Activated naive CD8-positive, alpha-beta T cell (primary cell): ENCODE measurements around the gene CPHXL2.

ENCODE experiments used
- H3K27ac Mint-ChIP-seq: one replicate; pipeline ENCODE4 v1.8.0; 2021; ENCODE audit warnings: mixed read lengths
- H3K27me3 Mint-ChIP-seq: one replicate; pipeline ENCODE4 v1.8.0; 2021; ENCODE audit warnings: mixed read lengths
- H3K36me3 Mint-ChIP-seq: one replicate; pipeline ENCODE4 v1.8.0; 2021; ENCODE audit warnings: mixed read lengths
- H3K4me1 Mint-ChIP-seq: one replicate; pipeline ENCODE4 v1.8.0; 2021; ENCODE audit warnings: low read depth, mixed read lengths
- H3K4me3 Mint-ChIP-seq: one replicate; pipeline ENCODE4 v1.8.0; 2021; ENCODE audit warnings: mild to moderate bottlenecking, mixed read lengths
- H3K9me3 Mint-ChIP-seq: one replicate; pipeline ENCODE4 v1.8.0; 2021; ENCODE audit warnings: low read depth, mixed read lengths

CPHXL2 gene

DNA sequence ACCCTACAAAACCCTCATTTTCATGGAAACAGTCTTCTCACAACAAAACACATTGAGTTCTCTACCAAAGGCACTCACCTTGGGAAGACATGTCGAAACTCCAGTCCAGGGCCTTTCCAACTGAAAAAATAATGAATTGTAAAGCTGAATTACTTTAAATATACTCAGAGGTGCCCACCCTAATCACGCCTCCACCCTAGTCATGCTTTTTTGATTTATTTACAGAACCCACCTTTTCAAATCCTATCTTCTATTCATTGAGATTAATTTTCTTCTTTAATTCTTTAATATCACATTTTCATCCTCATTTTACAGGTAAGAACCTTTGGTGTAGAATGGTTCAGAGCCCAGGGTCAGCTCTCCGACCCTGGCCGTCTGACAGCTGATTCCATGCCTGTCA is at the start of gene CPHXL2:
Gene CPHXL2 (minus strand): TSS at position 101 of the 400 bp plus-strand sequence. CDS start 10 bp downstream, at position 91.
- Mint-ChIP-seq H3K4me1 (no peaks in the 10 kb centered on the region), H3K27ac (no peak within 1 kb of the TSS), H3K27me3 (no peaks in the 10 kb centered on the region), H3K4me3 (no peak within 1 kb of the TSS), H3K36me3 (peaks cover under 1% of the 10 kb centered on the region), H3K9me3 (no peaks in the 10 kb centered on the region)

GRCh38 chr16:75726390-75726789 is 49.6 kb upstream of the CPHXL2 start, which contains the start of gene CPHXL:
Gene CPHXL, minus strand, starts transcription at chr16:75726490. Its CDS starts 48 bp downstream, at chr16:75726442.
- Mint-ChIP-seq H3K27me3 (peaks cover 1% of the 10 kb centered on the region), H3K4me3 (no peak within 1 kb of the TSS), H3K9me3 (peaks cover 7% of the 10 kb centered on the region), H3K27ac (no peak within 1 kb of the TSS), H3K36me3 (no peaks in the 10 kb centered on the region), H3K4me1 (no peaks in the 10 kb centered on the region)

GRCh38 chr16:75718452-75718851 is 41.6 kb upstream of the CPHXL2 start:
- Mint-ChIP-seq H3K36me3 (peaks cover 3% of the 10 kb centered on the region), H3K27ac (no peak overlapping the region), H3K4me3 (no peak overlapping the region), H3K9me3 (peaks cover 7% of the 10 kb centered on the region), H3K4me1 (no peaks in the 10 kb centered on the region), H3K27me3 (peaks cover 15% of the 10 kb centered on the region)

DNA sequence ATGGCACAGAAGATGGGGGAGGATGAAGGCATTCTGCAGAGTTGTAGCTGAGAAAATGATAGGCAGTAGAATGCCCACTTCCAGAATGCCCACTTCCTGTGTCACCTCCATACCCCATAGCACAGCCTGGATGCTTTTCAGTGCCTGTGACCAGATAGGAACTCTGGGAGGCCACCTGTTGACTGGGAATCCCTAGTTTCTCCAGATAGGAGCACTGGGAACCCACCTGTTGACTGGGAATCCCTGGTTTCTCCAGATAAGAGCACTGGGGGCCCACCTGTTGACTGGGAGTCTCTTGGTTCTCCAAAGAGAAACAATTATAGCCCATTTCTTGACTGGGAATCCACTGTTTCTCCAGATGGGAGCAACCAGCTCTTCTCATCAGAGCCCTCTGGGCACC is 37.9 kb upstream of the CPHXL2 start:
- Mint-ChIP-seq H3K27me3 (peaks cover 10% of the 10 kb centered on the region), H3K4me3 (no peak overlapping the region), H3K4me1 (no peaks in the 10 kb centered on the region)

DNA sequence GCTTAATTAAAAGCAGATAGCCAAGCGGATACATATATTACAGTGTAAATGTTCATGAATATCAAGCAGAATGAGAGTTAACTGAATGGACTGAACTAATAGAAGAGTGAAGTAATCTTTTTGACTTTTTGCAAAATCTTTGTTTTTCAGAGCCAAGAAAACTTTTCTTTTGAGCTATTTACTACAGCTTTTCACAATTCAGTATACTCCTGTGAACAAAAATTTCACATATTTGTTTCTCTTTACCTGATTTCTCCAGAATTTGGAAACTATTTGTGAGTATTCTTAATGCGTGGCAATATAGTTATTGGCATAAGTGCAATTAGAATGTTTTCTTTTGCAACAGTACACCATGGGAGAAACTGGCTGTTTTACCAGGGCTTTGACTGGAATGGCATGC is 33.5 kb upstream of the CPHXL2 start:
- peaks cover 8% of the 10 kb centered on the region for H3K36me3 Mint-ChIP-seq
- H3K9me3 Mint-ChIP-seq = peaks cover 4% of the 10 kb centered on the region
- peaks cover 3% of the 10 kb centered on the region for H3K27me3 Mint-ChIP-seq
- H3K27ac Mint-ChIP-seq = no peak overlapping the region
- no peaks in the 10 kb centered on the region for H3K4me1 Mint-ChIP-seq
- H3K4me3 Mint-ChIP-seq = no peak overlapping the region

More for the DNA sequence above, 37.9 kb upstream of the CPHXL2 start:
- H3K27ac Mint-ChIP-seq = no peak overlapping the region
- H3K9me3 Mint-ChIP-seq = peaks cover 4% of the 10 kb centered on the region
- H3K36me3 Mint-ChIP-seq = peaks cover 5% of the 10 kb centered on the region

- no peak overlapping the region for H3K4me3 Mint-ChIP-seq
These were observed 26.5 kb upstream of the CPHXL2 start for GRCh38 chr16:75703306-75703705.

GRCh38 chr16:75702242-75702641 is 25.4 kb upstream of the CPHXL2 start:
- no peaks in the 10 kb centered on the region for H3K4me1 Mint-ChIP-seq
- H3K4me3 Mint-ChIP-seq = no peak overlapping the region
- H3K9me3 Mint-ChIP-seq = no peaks in the 10 kb centered on the region
- no peaks in the 10 kb centered on the region for H3K27me3 Mint-ChIP-seq
- H3K36me3 Mint-ChIP-seq = no peaks in the 10 kb centered on the region
- no peak overlapping the region for H3K27ac Mint-ChIP-seq

More at GRCh38 chr16:75703306-75703705, 26.5 kb upstream of the CPHXL2 start:
- Mint-ChIP-seq H3K27ac (no peak overlapping the region), H3K36me3 (no peaks in the 10 kb centered on the region), H3K27me3 (no peaks in the 10 kb centered on the region), H3K9me3 (no peaks in the 10 kb centered on the region), H3K4me1 (no peaks in the 10 kb centered on the region)

- H3K9me3 Mint-ChIP-seq = no peaks in the 10 kb centered on the region
- no peaks in the 10 kb centered on the region for H3K4me1 Mint-ChIP-seq
- no peak within 1 kb of the TSS for H3K27ac Mint-ChIP-seq
- H3K27me3 Mint-ChIP-seq = no peaks in the 10 kb centered on the region
- H3K36me3 Mint-ChIP-seq = no peaks in the 10 kb centered on the region
- H3K4me3 Mint-ChIP-seq = no peak within 1 kb of the TSS
These were observed 24.6 kb upstream of the CPHXL2 start, which contains the start of gene DUXB for GRCh38 chr16:75701361-75701760. Gene DUXB, minus strand, starts transcription at chr16:75701461. Its CDS starts 43 bp downstream, at chr16:75701418.

- Mint-ChIP-seq H3K4me1 (no peaks in the 10 kb centered on the region), H3K27me3 (no peaks in the 10 kb centered on the region)
These were observed 20.8 kb upstream of the CPHXL2 start for GRCh38 chr16:75697571-75697970.

DNA sequence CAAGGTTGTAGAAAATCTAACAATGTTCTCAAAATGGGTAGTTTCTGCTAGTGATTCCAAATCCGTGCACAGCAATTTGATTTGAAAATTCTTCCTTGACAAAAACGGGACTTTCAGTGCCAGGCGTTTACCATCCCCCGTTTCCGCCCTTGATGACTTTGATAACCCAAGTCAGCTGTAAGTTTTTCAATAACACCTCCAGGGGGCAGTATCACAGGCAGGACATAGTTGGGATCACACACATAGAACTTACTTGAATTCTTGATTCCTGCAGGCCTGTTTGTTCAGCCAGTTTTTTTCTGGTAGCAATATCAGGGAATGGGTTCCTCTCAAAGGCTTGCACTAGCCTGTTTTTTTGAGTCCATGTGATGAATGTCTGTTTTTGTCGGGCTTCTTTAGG is 18.9 kb upstream of the CPHXL2 start:
- Mint-ChIP-seq H3K9me3 (no peaks in the 10 kb centered on the region), H3K4me3 (no peak overlapping the region), H3K36me3 (peaks cover 3% of the 10 kb centered on the region), H3K4me1 (no peaks in the 10 kb centered on the region), H3K27ac (no peak overlapping the region), H3K27me3 (no peaks in the 10 kb centered on the region)

More at GRCh38 chr16:75697571-75697970, 20.8 kb upstream of the CPHXL2 start:
- H3K9me3 Mint-ChIP-seq = no peaks in the 10 kb centered on the region
- no peak overlapping the region for H3K27ac Mint-ChIP-seq
- no peak overlapping the region for H3K4me3 Mint-ChIP-seq
- peaks cover 3% of the 10 kb centered on the region for H3K36me3 Mint-ChIP-seq

DNA sequence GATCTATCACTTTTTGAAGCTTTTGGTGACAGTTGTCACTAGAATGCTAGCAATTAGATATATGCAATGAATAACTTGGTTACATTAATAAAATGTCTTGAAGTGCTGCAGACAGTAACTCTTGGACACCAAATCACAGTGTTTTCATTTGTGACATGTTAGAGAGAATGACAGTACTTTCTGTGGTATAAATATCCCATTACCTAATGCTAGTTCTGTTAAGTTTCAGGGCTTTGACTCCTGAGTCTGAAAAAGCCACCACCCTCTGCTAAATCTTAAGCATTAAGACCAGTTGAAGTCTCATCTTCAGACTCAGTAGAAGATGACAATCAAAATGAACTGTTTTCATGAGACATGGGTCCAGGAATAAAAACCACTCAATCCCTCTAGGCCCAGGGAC is 10.6 kb upstream of the CPHXL2 start:
- Mint-ChIP-seq H3K36me3 (peaks cover 6% of the 10 kb centered on the region), H3K4me3 (no peak overlapping the region), H3K4me1 (no peaks in the 10 kb centered on the region), H3K9me3 (no peaks in the 10 kb centered on the region), H3K27me3 (no peaks in the 10 kb centered on the region), H3K27ac (no peak overlapping the region)

GRCh38 chr16:75682308-75682707 is 5.5 kb upstream of the CPHXL2 start:
- Mint-ChIP-seq H3K4me1 (no peaks in the 10 kb centered on the region), H3K27me3 (no peaks in the 10 kb centered on the region), H3K4me3 (no peak overlapping the region), H3K27ac (no peak overlapping the region), H3K36me3 (peaks cover 6% of the 10 kb centered on the region), H3K9me3 (no peaks in the 10 kb centered on the region)

DNA sequence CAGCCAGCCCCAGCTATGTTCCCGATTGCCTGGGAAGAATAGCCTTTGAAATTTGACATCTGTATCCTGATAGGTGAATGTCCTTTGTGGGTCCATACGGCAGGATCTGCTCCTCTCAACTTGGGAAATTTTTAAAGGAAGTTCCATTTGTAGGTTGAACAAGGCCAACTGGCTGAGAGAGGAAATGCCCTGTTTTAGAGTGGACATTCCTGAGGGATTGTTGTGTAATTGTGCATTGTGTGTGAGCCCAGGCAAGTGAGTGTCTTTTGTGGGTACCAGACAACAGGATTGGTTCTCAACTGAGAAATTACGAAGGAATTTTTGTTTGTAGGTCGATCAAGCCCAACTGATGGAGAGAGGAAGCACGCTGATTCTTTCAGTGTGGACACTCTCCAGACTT is 2.6 kb upstream of the CPHXL2 start:
- Mint-ChIP-seq H3K36me3 (peaks cover 4% of the 10 kb centered on the region), H3K27ac (no peak overlapping the region), H3K9me3 (no peaks in the 10 kb centered on the region), H3K4me1 (no peaks in the 10 kb centered on the region), H3K4me3 (no peak overlapping the region), H3K27me3 (no peaks in the 10 kb centered on the region)

DNA sequence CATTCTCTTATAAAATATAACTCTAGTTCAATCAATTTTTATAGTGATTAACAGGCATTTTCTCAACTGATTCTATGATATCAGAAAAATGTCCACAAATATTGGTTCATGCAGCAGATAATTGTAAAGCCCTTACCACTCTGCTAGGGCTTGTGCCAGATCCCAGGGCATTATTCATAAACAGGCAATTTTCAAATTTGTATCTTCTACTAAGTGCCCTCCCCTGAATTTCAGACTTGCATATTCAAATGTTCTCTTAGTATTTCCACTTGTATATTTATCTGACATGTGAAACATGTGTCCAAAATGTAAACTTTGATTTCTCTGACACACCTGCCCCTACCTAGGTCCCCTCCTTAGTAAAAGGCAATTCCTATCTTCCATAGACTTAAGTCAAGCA is 9.3 kb downstream of the CPHXL2 start:
- no peaks in the 10 kb centered on the region for H3K4me1 Mint-ChIP-seq
- no peaks in the 10 kb centered on the region for H3K36me3 Mint-ChIP-seq
- H3K27me3 Mint-ChIP-seq = no peaks in the 10 kb centered on the region
- H3K27ac Mint-ChIP-seq = no peak overlapping the region
- no peak overlapping the region for H3K4me3 Mint-ChIP-seq
- no peaks in the 10 kb centered on the region for H3K9me3 Mint-ChIP-seq

DNA sequence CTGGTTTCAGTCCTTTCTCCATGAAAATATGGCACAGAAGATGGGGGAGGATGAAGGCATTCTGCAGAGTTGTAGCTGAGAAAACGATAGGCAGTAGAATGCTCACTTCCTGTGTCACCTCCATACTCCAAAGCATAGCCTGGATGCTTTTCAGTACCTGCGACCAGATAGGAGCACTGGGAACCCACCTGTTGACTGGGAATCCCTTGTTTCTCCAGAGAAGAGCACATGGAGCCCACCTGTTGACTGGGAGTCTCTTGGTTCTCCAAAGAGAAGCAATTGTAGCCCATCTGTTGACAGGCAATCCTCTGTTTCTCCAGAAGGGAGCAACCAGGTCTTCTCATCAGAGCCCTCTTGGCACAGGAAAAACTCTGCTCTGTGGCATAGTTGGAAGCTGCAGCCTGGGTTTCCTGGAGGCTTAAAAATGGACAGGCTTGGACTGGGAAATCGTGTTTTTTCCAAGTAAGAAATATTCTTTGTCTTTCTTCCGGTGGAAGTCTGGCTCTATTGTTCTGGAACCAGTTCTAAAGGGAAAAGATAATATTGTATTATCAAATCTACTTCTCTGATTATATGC is 16.0 kb downstream of the CPHXL2 start:
- Mint-ChIP-seq H3K27me3 (no peaks in the 10 kb centered on the region), H3K36me3 (peaks cover 3% of the 10 kb centered on the region), H3K9me3 (no peaks in the 10 kb centered on the region), H3K27ac (peak overlapping the region; percentile 22), H3K4me1 (peaks cover 8% of the 10 kb centered on the region), H3K4me3 (no peak overlapping the region)

GRCh38 chr16:75660321-75660720 is 16.5 kb downstream of the CPHXL2 start:
- H3K4me3 Mint-ChIP-seq = no peak overlapping the region
- H3K4me1 Mint-ChIP-seq = peaks cover 8% of the 10 kb centered on the region
- no peaks in the 10 kb centered on the region for H3K9me3 Mint-ChIP-seq
- peak overlapping the region; percentile 22 for H3K27ac Mint-ChIP-seq
- peaks cover 3% of the 10 kb centered on the region for H3K36me3 Mint-ChIP-seq
- no peaks in the 10 kb centered on the region for H3K27me3 Mint-ChIP-seq
